Activated CD4-positive, alpha-beta memory T cell treated with anti-CD3 and anti-CD28 coated beads, Interleukin-2, amount 10 ng/mL, durations not matched to agents 7 days and 5 days (primary cell): Measurements from ENCODE around the gene CLDN25. TPM values are rescaled to one million over a fixed set of nuclear protein-coding genes. Genes with fewer than 3 reads are reported as not detected.
"Not testable (repeated sequence)": the region's sequence is repeated elsewhere in the genome, so short reads cannot be mapped to it uniquely, and the experiment has no call there.

Experiments
- CTCF ChIA-PET: fragments of 350-600 bp; sonication (Branson Sonifier 250); formaldehyde crosslinking; loops from one replicate; lab custom pipeline; 2021; ENCODE audit warnings: antibody characterized with exemption, inconsistent platforms; lab: Charles Lee
- POLR2A ChIA-PET: fragments of 350-600 bp; sonication (Branson Sonifier 250); formaldehyde crosslinking; loops from one replicate; lab custom pipeline; 2021; ENCODE audit warnings: antibody characterized with exemption; lab: Charles Lee
- DNase-seq: peaks from one replicate; pipeline ENCODE4 v3.0.0-alpha.2; 2020
- H3K27ac Mint-ChIP-seq: one replicate; pipeline ENCODE4 v1.8.0; 2021; ENCODE audit warnings: mild to moderate bottlenecking, mixed read lengths
- H3K27me3 Mint-ChIP-seq: one replicate; pipeline ENCODE4 v1.8.0; 2021; ENCODE audit warnings: mixed read lengths
- H3K36me3 Mint-ChIP-seq: one replicate; pipeline ENCODE4 v1.8.0; 2021; ENCODE audit warnings: low read depth, mixed read lengths
- H3K4me1 Mint-ChIP-seq: one replicate; pipeline ENCODE4 v1.8.0; 2021; ENCODE audit warnings: mixed read lengths
- H3K4me3 Mint-ChIP-seq: one replicate; pipeline ENCODE4 v1.8.0; 2021; ENCODE audit warnings: mild to moderate bottlenecking, mixed read lengths
- H3K9me3 Mint-ChIP-seq: one replicate; pipeline ENCODE4 v1.8.0; 2021; ENCODE audit warnings: mixed read lengths
- total RNA-seq, 2 experiments: library from RNA; stranded (reverse); gene quantifications; one replicate each; pipeline ENCODE4 v1.2.3, GENCODE V29; 2021

The CLDN25 gene
- total RNA-seq, 2 experiments from 2014 or later: not detected

- ChIA-PET POLR2A (no interaction called here), CTCF (interaction anchor here (0.8 to 1.9 kb wide), 2 partner anchors 18 to 19 kb away, joined by 3 to 5 read pairs; no protein-coding TSS in a partner anchor)
- DNase-seq: no peak
- H3K4me3 Mint-ChIP-seq: no peak overlapping the region
- H3K27me3 Mint-ChIP-seq: peaks cover 26% of the 10 kb centered on the region
- no peak overlapping the region for H3K27ac Mint-ChIP-seq
- peaks cover 3% of the 10 kb centered on the region for H3K36me3 Mint-ChIP-seq
- H3K9me3 Mint-ChIP-seq: no peaks in the 10 kb centered on the region
- H3K4me1 Mint-ChIP-seq: peaks cover 16% of the 10 kb centered on the region
These were observed 1.3 kb upstream of the CLDN25 start for GRCh38 chr11:113778111-113778910.

- DNase-seq: no peak
- Mint-ChIP-seq H3K4me1 (no peaks in the 10 kb centered on the region), H3K27me3 (peaks cover 30% of the 10 kb centered on the region), H3K27ac (no peak overlapping the region), H3K36me3 (no peaks in the 10 kb centered on the region), H3K4me3 (no peak overlapping the region), H3K9me3 (no peaks in the 10 kb centered on the region)
- ChIA-PET CTCF (interaction anchor here (1.6 to 2.8 kb wide), 2 partner anchors 8 to 15 kb away, joined by 7 to 8 read pairs; partner anchors contain the start of gene ZW10), POLR2A (no interaction called here)
These were observed 2.1 kb downstream of the CLDN25 start for GRCh38 chr11:113781682-113782081.

DNA sequence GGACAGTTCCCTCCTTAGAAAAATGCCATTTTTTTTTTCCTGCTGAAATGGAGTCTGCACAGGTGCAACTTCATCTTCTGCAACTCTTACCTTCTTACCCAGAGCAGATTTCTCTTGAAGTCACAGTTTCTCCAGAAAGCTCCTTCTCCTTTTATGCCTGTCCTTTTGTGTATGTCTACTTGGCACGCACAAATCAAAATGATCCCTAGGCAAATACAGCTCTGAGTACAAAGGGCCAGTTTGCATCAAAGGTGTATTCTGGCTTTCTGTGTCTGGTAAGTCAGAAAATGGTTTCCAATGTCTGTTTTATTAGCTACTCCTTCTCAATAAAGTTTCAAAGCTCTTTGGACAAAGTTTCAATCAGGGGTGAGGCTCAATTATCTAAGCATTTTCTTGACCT, 2.5 kb downstream of the CLDN25 start:
- Mint-ChIP-seq H3K27ac (no peak overlapping the region), H3K4me1 (no peaks in the 10 kb centered on the region), H3K27me3 (peaks cover 33% of the 10 kb centered on the region), H3K4me3 (no peak overlapping the region), H3K9me3 (no peaks in the 10 kb centered on the region), H3K36me3 (no peaks in the 10 kb centered on the region)
- ChIA-PET CTCF (interaction anchor here (0.7 to 2.8 kb wide), 3 partner anchors 9 to 1437 kb away, joined by 3 to 8 read pairs (median 7); partner anchors contain the start of gene ZW10), POLR2A (no interaction called here)
- no peak for DNase-seq

DNA sequence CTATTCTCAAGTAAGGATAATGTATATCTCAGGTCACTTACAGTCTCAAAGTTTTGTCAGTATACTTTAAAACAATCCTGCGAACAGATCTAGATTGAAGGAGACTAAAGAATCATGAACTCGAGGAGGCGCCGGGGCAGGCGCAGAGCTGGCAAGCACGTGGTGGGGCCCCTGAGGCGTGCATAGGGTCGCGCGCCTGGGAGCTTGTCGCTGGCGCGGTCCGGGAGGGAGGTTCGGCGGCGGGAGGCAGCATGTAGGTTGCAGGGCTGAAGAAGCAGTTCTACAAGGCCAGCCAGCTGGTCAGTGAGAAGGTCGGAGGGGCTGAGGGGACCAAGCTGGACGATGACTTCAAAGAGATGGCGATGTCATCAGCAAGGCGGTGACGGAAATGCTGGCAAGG, 9.4 kb downstream of the CLDN25 start:
- H3K27ac Mint-ChIP-seq, H3K9me3 Mint-ChIP-seq, POLR2A ChIA-PET, CTCF ChIA-PET, H3K4me3 Mint-ChIP-seq, H3K4me1 Mint-ChIP-seq, H3K36me3 Mint-ChIP-seq, DNase-seq: not testable (repeated sequence)
- H3K27me3 Mint-ChIP-seq: peaks cover 23% of the 10 kb centered on the region

DNA sequence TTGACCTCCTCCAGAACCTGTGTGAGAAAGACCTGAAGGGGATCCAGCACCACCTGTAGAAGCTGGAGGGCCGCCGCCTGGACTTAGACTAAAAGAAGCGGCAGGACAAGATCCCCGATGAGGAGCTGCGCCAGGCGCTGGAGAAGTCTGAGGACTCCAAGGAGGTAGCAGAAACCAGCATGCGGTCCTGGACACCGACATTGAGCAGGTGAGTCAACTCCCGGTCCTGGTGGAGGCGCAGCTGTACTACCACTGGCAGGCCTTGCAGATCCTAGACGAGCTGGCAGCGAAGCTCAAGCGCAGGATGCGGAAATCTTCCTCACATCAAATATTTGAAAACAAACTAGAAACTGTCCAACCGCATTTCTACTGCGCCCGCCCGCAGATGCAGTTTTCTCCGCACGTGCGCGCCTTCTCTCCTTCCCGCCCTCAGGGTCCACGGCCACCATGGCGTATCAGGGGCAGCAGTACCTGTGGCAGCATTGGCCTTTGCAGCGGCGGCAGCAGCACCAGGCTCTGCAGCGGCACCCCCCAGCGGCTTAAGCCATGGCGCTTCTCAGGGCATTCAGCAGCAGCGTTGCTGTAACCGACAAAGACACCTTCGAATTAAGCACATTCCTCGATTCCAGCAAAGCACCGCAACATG, 10.2 kb downstream of the CLDN25 start:
- CTCF ChIA-PET: no interaction called here
- Mint-ChIP-seq H3K27ac (no peak overlapping the region), H3K4me1 (no peaks in the 10 kb centered on the region), H3K36me3 (no peaks in the 10 kb centered on the region), H3K9me3 (no peaks in the 10 kb centered on the region), H3K4me3 (no peak overlapping the region), H3K27me3 (peaks cover 16% of the 10 kb centered on the region)
- POLR2A ChIA-PET: no interaction called here
- no peak for DNase-seq

DNA sequence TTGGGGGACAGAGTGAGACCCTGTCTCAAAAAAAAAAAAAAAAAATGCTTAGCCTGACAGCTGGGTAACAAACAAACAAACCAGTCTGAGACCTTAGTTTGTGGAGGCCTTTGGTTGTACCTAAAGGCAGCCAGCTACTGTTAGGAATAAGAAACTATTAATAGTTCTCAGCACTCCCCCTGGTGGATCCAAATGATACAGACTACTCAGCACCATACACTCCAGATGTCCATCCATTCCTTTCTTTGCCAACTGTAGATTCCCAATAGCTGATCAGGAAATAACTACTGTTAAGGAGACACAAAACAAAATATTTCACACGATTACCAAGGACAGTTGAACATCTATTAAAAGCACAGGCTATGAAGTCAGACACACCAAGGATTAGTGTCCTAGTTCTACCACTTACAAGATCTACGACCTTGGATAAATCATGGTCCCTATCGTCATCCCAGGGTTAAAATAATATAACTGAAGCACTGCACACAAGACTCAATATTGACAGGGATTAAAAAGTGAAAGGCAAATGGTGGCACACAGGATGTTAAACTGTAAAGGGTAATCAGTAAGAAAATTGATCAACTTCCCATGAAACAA, 17.2 kb downstream of the CLDN25 start:
- peaks cover 25% of the 10 kb centered on the region for H3K36me3 Mint-ChIP-seq
- ChIA-PET POLR2A (no interaction called here), CTCF (interaction anchor here (0.6 to 2.7 kb wide), 16 partner anchors 9 to 1631 kb away, joined by 3 to 22 read pairs (median 4); partner anchors contain the start of genes CLDN25, TTC12 and ZW10)
- no peak overlapping the region for H3K4me3 Mint-ChIP-seq
- H3K27ac Mint-ChIP-seq: no peak overlapping the region
- no peaks in the 10 kb centered on the region for H3K4me1 Mint-ChIP-seq
- no peaks in the 10 kb centered on the region for H3K9me3 Mint-ChIP-seq
- no peaks in the 10 kb centered on the region for H3K27me3 Mint-ChIP-seq
- DNase-seq: no peak

- H3K27me3 Mint-ChIP-seq: no peaks in the 10 kb centered on the region
- ChIA-PET POLR2A (no interaction called here), CTCF (no interaction called here)
- H3K4me3 Mint-ChIP-seq: no peak overlapping the region
- H3K9me3 Mint-ChIP-seq: no peaks in the 10 kb centered on the region
- H3K27ac Mint-ChIP-seq: no peak overlapping the region
- DNase-seq: no peak
- no peaks in the 10 kb centered on the region for H3K4me1 Mint-ChIP-seq
- peaks cover 57% of the 10 kb centered on the region for H3K36me3 Mint-ChIP-seq
These were observed 23.0 kb downstream of the CLDN25 start for GRCh38 chr11:113802621-113803020.

GRCh38 chr11:113805640-113806039, 26.0 kb downstream of the CLDN25 start:
- H3K27me3 Mint-ChIP-seq: no peaks in the 10 kb centered on the region
- ChIA-PET CTCF (interaction anchor here (0.8 to 4.1 kb wide), 7 partner anchors 9 to 456 kb away, joined by 3 to 22 read pairs (median 3); partner anchors contain the start of gene USP28), POLR2A (interaction anchor here (0.6 kb wide), 1 partner anchor 22 kb away, joined by 3 read pairs; no protein-coding TSS in a partner anchor)
- H3K27ac Mint-ChIP-seq: no peak overlapping the region
- H3K4me3 Mint-ChIP-seq: no peak overlapping the region
- no peak for DNase-seq
- no peaks in the 10 kb centered on the region for H3K4me1 Mint-ChIP-seq
- H3K9me3 Mint-ChIP-seq: no peaks in the 10 kb centered on the region
- H3K36me3 Mint-ChIP-seq: peaks cover 61% of the 10 kb centered on the region

GRCh38 chr11:113806406-113806805, 26.8 kb downstream of the CLDN25 start:
- ChIA-PET CTCF (interaction anchor here (0.6 to 4.1 kb wide), 10 partner anchors 9 to 455 kb away, joined by 3 to 22 read pairs (median 4); partner anchors contain the start of gene USP28), POLR2A (no interaction called here)
- H3K36me3 Mint-ChIP-seq: peaks cover 58% of the 10 kb centered on the region
- DNase-seq: no peak
- no peaks in the 10 kb centered on the region for H3K4me1 Mint-ChIP-seq
- H3K27ac Mint-ChIP-seq: no peak overlapping the region
- no peaks in the 10 kb centered on the region for H3K27me3 Mint-ChIP-seq
- H3K9me3 Mint-ChIP-seq: no peaks in the 10 kb centered on the region
- H3K4me3 Mint-ChIP-seq: no peak overlapping the region

DNA sequence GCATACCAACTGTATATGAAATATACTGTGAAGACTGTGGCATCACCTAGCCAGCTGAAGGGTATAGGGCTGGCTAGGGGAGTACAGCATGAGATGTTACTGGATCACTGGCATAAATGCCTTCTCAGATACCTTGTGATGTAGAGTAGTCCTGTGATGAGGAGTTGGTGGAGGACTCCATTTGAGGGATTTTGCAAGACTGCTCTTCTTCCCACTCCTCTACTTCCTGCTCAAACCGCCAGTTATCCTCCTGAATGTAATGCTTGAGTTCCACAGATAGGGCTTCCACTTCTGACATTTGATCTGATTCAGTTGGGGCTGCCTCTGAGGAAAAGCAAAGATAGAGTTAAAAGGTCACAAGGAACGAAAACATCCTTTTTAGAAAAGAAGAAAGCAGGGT, 29.3 kb downstream of the CLDN25 start:
- no peaks in the 10 kb centered on the region for H3K4me1 Mint-ChIP-seq
- POLR2A ChIA-PET: no interaction called here
- H3K4me3 Mint-ChIP-seq: no peak overlapping the region
- no peaks in the 10 kb centered on the region for H3K9me3 Mint-ChIP-seq
- no peak overlapping the region for H3K27ac Mint-ChIP-seq
- H3K36me3 Mint-ChIP-seq: peaks cover 57% of the 10 kb centered on the region
- H3K27me3 Mint-ChIP-seq: no peaks in the 10 kb centered on the region
- no peak for DNase-seq
- CTCF ChIA-PET: no interaction called here

GRCh38 chr11:113814181-113814580, 34.6 kb downstream of the CLDN25 start:
- Mint-ChIP-seq H3K4me3 (no peak overlapping the region), H3K27ac (no peak overlapping the region), H3K27me3 (no peaks in the 10 kb centered on the region), H3K4me1 (no peaks in the 10 kb centered on the region), H3K9me3 (no peaks in the 10 kb centered on the region), H3K36me3 (peaks cover 44% of the 10 kb centered on the region)
- CTCF ChIA-PET: interaction anchor here (1.3 kb wide), 1 partner anchor 449 kb away, joined by 3 read pairs; no protein-coding TSS in a partner anchor
- POLR2A ChIA-PET: no interaction called here
- no peak for DNase-seq

- H3K27me3 Mint-ChIP-seq: no peaks in the 10 kb centered on the region
- no peak overlapping the region for H3K4me3 Mint-ChIP-seq
- no peaks in the 10 kb centered on the region for H3K4me1 Mint-ChIP-seq
- ChIA-PET POLR2A (no interaction called here), CTCF (no interaction called here)
- no peaks in the 10 kb centered on the region for H3K9me3 Mint-ChIP-seq
- no peak overlapping the region for H3K27ac Mint-ChIP-seq
- no peak for DNase-seq
- peaks cover 56% of the 10 kb centered on the region for H3K36me3 Mint-ChIP-seq
These were observed 37.6 kb downstream of the CLDN25 start for GRCh38 chr11:113817162-113817561.

GRCh38 chr11:113817626-113818025, 38.0 kb downstream of the CLDN25 start:
- ChIA-PET CTCF (no interaction called here), POLR2A (no interaction called here)
- Mint-ChIP-seq H3K27ac (no peak overlapping the region), H3K4me3 (no peak overlapping the region), H3K27me3 (no peaks in the 10 kb centered on the region), H3K4me1 (no peaks in the 10 kb centered on the region), H3K36me3 (peaks cover 55% of the 10 kb centered on the region), H3K9me3 (no peaks in the 10 kb centered on the region)
- no peak for DNase-seq
